ENCODE data around the gene LPA.

DNA sequence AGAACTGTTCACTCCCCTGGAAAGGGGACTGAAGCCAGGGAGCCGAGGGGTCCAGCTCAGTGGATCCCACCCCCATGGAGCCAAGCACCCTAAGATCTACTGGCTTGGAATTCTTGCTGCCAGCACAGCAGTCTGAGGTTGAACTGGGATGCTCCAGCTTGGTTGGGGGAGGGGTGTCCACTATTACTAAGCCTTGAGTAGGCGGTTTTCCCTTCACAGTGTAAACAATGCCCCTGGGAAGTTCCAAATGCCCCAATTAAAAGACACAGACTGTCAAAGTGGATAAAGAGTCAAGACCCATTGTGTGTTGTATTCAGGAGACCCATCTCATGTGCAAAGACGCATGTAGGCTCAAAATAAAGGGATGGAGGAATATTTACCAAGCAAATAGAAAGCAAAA is 150.2 kb downstream of the LPA start:
- TF ChIP-seq, protein P1, sequence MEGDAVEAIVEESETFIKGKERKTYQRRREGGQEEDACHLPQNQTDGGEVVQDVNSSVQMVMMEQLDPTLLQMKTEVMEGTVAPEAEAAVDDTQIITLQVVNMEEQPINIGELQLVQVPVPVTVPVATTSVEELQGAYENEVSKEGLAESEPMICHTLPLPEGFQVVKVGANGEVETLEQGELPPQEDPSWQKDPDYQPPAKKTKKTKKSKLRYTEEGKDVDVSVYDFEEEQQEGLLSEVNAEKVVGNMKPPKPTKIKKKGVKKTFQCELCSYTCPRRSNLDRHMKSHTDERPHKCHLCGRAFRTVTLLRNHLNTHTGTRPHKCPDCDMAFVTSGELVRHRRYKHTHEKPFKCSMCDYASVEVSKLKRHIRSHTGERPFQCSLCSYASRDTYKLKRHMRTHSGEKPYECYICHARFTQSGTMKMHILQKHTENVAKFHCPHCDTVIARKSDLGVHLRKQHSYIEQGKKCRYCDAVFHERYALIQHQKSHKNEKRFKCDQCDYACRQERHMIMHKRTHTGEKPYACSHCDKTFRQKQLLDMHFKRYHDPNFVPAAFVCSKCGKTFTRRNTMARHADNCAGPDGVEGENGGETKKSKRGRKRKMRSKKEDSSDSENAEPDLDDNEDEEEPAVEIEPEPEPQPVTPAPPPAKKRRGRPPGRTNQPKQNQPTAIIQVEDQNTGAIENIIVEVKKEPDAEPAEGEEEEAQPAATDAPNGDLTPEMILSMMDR (conservative IDR thresholded peaks at IDR 0.05) = no peak
- TF ChIP-seq EZH2 (IDR thresholded peaks at IDR 0.05; ENCODE audit: low read depth) = no peak

Measured in PC-9 (cell line).